SK-N-SH (cell line): ENCODE data around the gene CA9. TPM values are rescaled to one million over a fixed set of nuclear protein-coding genes. Genes with fewer than 3 reads are reported as not detected.

ENCODE experiments used
- CTCF ChIA-PET: fragments of 300-600, 350-600 bp; formaldehyde crosslinking; extraction: SDS; loops from one replicate; lab custom pipeline; 2021; lab: Yijun Ruan, JAX
- POLR2A ChIA-PET: fragments of 350-600 bp; sonication (Branson Sonifier 250); formaldehyde crosslinking; extraction: SDS; loops from one replicate; lab custom pipeline; 2020; ENCODE audit warnings: antibody characterized with exemption, inconsistent platforms; lab: Yijun Ruan, JAX
- DNase-seq: peaks from one replicate; pipeline ENCODE4 v3.0.0; 2012
- H2AFZ ChIP-seq: fragments of 200-600 bp; sonication (generic); 2 replicates; pipeline ENCODE4 v1.8.1; 2016; ENCODE audit warnings: antibody characterized with exemption, mild to moderate bottlenecking, low read depth
- H3F3A ChIP-seq: fragments of 200-600 bp; sonication (generic); replicated peaks from 2 replicates; pipeline ENCODE3; 2016; ENCODE audit warnings: antibody characterized with exemption, mild to moderate bottlenecking; ENCODE audit not compliant: insufficient read depth
- H3K27ac ChIP-seq, 2 experiments: fragments of 200-500 bp in 1 of 2; fragments of 200-600 bp in 1 of 2; sonication (Bioruptor generic) in 1 of 2; sonication (generic), shearing (Covaris generic) in 1 of 2; 2 replicates each; pipeline versions ENCODE4 v1.5.1 to v1.6.1; 2014 to 2016; ENCODE audit warnings: low read depth in 2 of 2, inconsistent platforms in 1 of 2, low read length in 1 of 2, mild to moderate bottlenecking in 1 of 2, mixed read lengths in 1 of 2
- H3K27me3 ChIP-seq: fragments of 200-600 bp; sonication (generic), shearing (Covaris generic); 2 replicates; pipeline ENCODE4 v1.6.1; 2016; ENCODE audit warnings: mixed run types; ENCODE audit not compliant: insufficient read depth
- H3K36me3 ChIP-seq, 2 experiments: fragments of 200-500 bp in 1 of 2; fragments of 200-600 bp in 1 of 2; sonication (Bioruptor generic) in 1 of 2; sonication (generic) in 1 of 2; replicated peaks in 1 of 2; 2 replicates each; pipeline versions ENCODE3 to v1.5.1; 2014 to 2016; ENCODE audit warnings: low read length in 1 of 2, mild to moderate bottlenecking in 1 of 2; ENCODE audit not compliant: insufficient read depth in 2 of 2, control insufficient read depth in 1 of 2
- H3K4me1 ChIP-seq, 2 experiments: fragments of 200-500 bp in 1 of 2; fragments of 200-600 bp in 1 of 2; sonication (Bioruptor generic) in 1 of 2; sonication (generic), shearing (Covaris generic) in 1 of 2; 2 replicates each; pipeline versions ENCODE4 v1.5.1 to v1.6.1; 2014 to 2016; ENCODE audit warnings: low read depth in 1 of 2, low read length in 1 of 2, mixed run types in 1 of 2; ENCODE audit not compliant: insufficient read depth in 2 of 2, control insufficient read depth in 1 of 2
- H3K4me2 ChIP-seq: fragments of 200-600 bp; sonication (generic), shearing (Covaris generic); 2 replicates; pipeline ENCODE4 v1.6.1; 2017; ENCODE audit warnings: mixed run types
- H3K4me3 ChIP-seq, 2 experiments: fragments of 200-500 bp in 1 of 2; fragments of 200-600 bp in 1 of 2; sonication (Bioruptor generic) in 1 of 2; sonication (generic), shearing (Covaris generic) in 1 of 2; 2 replicates each; pipeline versions ENCODE4 v1.5.1 to v1.8.1; 2014 to 2016; ENCODE audit warnings: low read depth in 2 of 2, inconsistent platforms in 1 of 2, low read length in 1 of 2, mild to moderate bottlenecking in 1 of 2, mixed read lengths in 1 of 2, moderate library complexity in 1 of 2
- H3K79me2 ChIP-seq: fragments of 200-600 bp; sonication (generic); 2 replicates; pipeline ENCODE4 v1.8.1; 2017; ENCODE audit warnings: mild to moderate bottlenecking; ENCODE audit not compliant: insufficient read depth
- H3K9ac ChIP-seq: fragments of 200-600 bp; sonication (generic); 2 replicates; pipeline ENCODE4 v1.6.1; 2017; ENCODE audit warnings: mixed run types
- H3K9me2 ChIP-seq: fragments of 200-600 bp; sonication (generic); 2 replicates; pipeline ENCODE4 v1.6.1; 2017; ENCODE audit warnings: mixed run types
- H3K9me3 ChIP-seq: fragments of 200-600 bp; sonication (generic); 2 replicates; pipeline ENCODE4 v1.6.1; 2017; ENCODE audit warnings: mixed run types, mild to moderate bottlenecking, moderate library complexity
- H4K20me1 ChIP-seq: fragments of 200-600 bp; sonication (generic); 2 replicates; pipeline ENCODE4 v1.6.1; 2017; ENCODE audit warnings: mild to moderate bottlenecking, mixed run types; ENCODE audit not compliant: insufficient read depth
- CHD2 ChIP-seq: fragments of 150-350 bp; IDR thresholded peaks from 2 replicates; pipeline ENCODE4 v1.6.1; 2018; ENCODE audit warnings: low read length; ENCODE audit not compliant: partially characterized antibody
- EZH2phosphoT487 ChIP-seq: fragments of 200-600 bp; sonication (generic); IDR thresholded peaks from 2 replicates; pipeline ENCODE4 v1.6.1; 2017; ENCODE audit warnings: low read depth, mixed run types, mild to moderate bottlenecking, antibody characterized with exemption, moderate library complexity, borderline replicate concordance
- FOXJ3 ChIP-seq: sonication (generic); formaldehyde crosslinking; IDR thresholded peaks from 2 replicates; pipeline ENCODE4 v1.5.1; 2020; ENCODE audit warnings: mild to moderate bottlenecking, missing genetic modification reagents
- FOXM1 ChIP-seq: IDR thresholded peaks from 2 replicates; pipeline ENCODE4 v1.4.0; 2012; ENCODE audit warnings: low read depth, mild to moderate bottlenecking
- GABPA ChIP-seq: IDR thresholded peaks from 2 replicates; pipeline ENCODE4 v1.4.0; 2012; ENCODE audit warnings: low read depth, mild to moderate bottlenecking
- GATA2 ChIP-seq: sonication (generic); formaldehyde crosslinking; IDR thresholded peaks from 2 replicates; pipeline ENCODE4 v1.5.0; 2020; ENCODE audit warnings: mild to moderate bottlenecking, missing genetic modification reagents
- JUND ChIP-seq: IDR thresholded peaks from 2 replicates; pipeline ENCODE4 v1.4.0; 2012
- MEF2A ChIP-seq: IDR thresholded peaks from 2 replicates; pipeline ENCODE4 v1.4.0; 2012; ENCODE audit warnings: low read depth, borderline replicate concordance
- MXI1 ChIP-seq: IDR thresholded peaks from 2 replicates; pipeline ENCODE4 v1.6.1; 2012; ENCODE audit warnings: mild to moderate bottlenecking, low read depth, low read length, improper control_type of control experiment
- NFIC ChIP-seq: IDR thresholded peaks from 2 replicates; pipeline ENCODE4 v1.4.0; 2012; ENCODE audit warnings: borderline replicate concordance
- POLR2AphosphoS5 ChIP-seq: IDR thresholded peaks from 2 replicates; pipeline ENCODE4 v1.6.1; 2012; ENCODE audit warnings: low read depth, low read length
- REST ChIP-seq: IDR thresholded peaks from 2 replicates; pipeline ENCODE4 v1.6.1; 2012; ENCODE audit warnings: mild to moderate bottlenecking, low read depth, low read length, moderate library complexity
- RXRA ChIP-seq: IDR thresholded peaks from 2 replicates; pipeline ENCODE4 v1.4.0; 2012; ENCODE audit warnings: low read depth, mild to moderate bottlenecking, borderline replicate concordance
- SIN3A ChIP-seq: IDR thresholded peaks from 2 replicates; pipeline ENCODE4 v1.6.1; 2012; ENCODE audit warnings: low read depth, mild to moderate bottlenecking, low read length, moderate library complexity, borderline replicate concordance
- SMC3 ChIP-seq: IDR thresholded peaks from 2 replicates; pipeline ENCODE4 v1.6.1; 2012; ENCODE audit warnings: low read depth, low read length, improper control_type of control experiment
- TAF1 ChIP-seq: IDR thresholded peaks from 2 replicates; pipeline ENCODE4 v1.6.1; 2012; ENCODE audit warnings: low read depth, mild to moderate bottlenecking, low read length, moderate library complexity, borderline replicate concordance
- TEAD4 ChIP-seq: IDR thresholded peaks from 2 replicates; pipeline ENCODE4 v1.4.0; 2012; ENCODE audit warnings: mild to moderate bottlenecking, borderline replicate concordance; ENCODE audit not compliant: insufficient read depth
- WGBS: methylation state at CpG from one replicate; pipeline ENCODE4 v1.1.6; 2017; ENCODE audit warnings: low lambda C conversion rate; 5-methylcytosine and 5-hydroxymethylcytosine counted together
- polyA plus RNA-seq, 3 experiments: library from polyadenylated mRNA; depleted of rRNA; stranded (reverse); fragments of >200 nt; gene quantifications; 2 replicates each; pipeline ENCODE4 v1.2.3, GENCODE V29; 2012

CA9 gene
- polyA plus RNA-seq, 1 of the 3 experiments (the other 2 are of a cell fraction), result 1.4 TPM

- TF ChIP-seq NFIC (no peak), SMC3 (no peak), EZH2phosphoT487 (no peak)
Measured at GRCh38 chr9:35703906-35704672, 30.4 kb downstream of the CA9 start (continued).

- Histone ChIP-seq H3K4me1 (no peaks in the 10 kb centered on the region), H3K79me2 (no peaks in the 10 kb centered on the region; the same call in 1 of the 2 replicates), H3K4me2 (no peak overlapping the region), H2AFZ (no peak overlapping the region), H3K9me3 (no peaks in the 10 kb centered on the region), H4K20me1 (no peaks in the 10 kb centered on the region), H3K9me2 (no peaks in the 10 kb centered on the region)
- POLR2A ChIA-PET, result interaction anchor here (0.7 to 1.1 kb wide), 3 partner anchors 8 to 50 kb away, joined by 3 to 4 read pairs (median 3); no protein-coding TSS in a partner anchor
- DNase-seq, result no peak
- TF ChIP-seq RXRA, result no peak
- TF ChIP-seq JUND, result no peak
- no peak for TF ChIP-seq MEF2A
- TF ChIP-seq MXI1, result no peak
- no peak for TF ChIP-seq SIN3A
- no peak for TF ChIP-seq SMC3
- TF ChIP-seq TAF1, result no peak
- TF ChIP-seq TEAD4, result no peak
- no peak for TF ChIP-seq FOXJ3 (CRISPR knock-in tag)
- no peak for TF ChIP-seq POLR2AphosphoS5
- TF ChIP-seq, all 33 proteins: peak for 0
- no peak overlapping the region for H3K9ac ChIP-seq
- WGBS, result 81% methylated on average over 5 of the region's 8 CpGs
- H3K36me3 ChIP-seq, result peaks cover 71 to 85% of the 10 kb centered on the region in 2 experiments
- CTCF ChIA-PET, result interaction anchor here (0.6 to 19.9 kb wide), 9 partner anchors 9 to 85 kb away, joined by 3 to 183 read pairs (median 5); partner anchors contain the start of genes CCDC107, CREB3, RMRP and TLN1
- H3K27me3 ChIP-seq, result no peaks in the 10 kb centered on the region
- H3K4me3 ChIP-seq, result no peak overlapping the region
- peaks cover 7% of the 10 kb centered on the region for H3F3A ChIP-seq
- no peak overlapping the region for H3K27ac ChIP-seq
Measured at GRCh38 chr9:35705372-35705771, 31.6 kb downstream of the CA9 start.

- no peaks in the 10 kb centered on the region for H3K4me1 ChIP-seq
- CTCF ChIA-PET, result interaction anchor here (0.6 to 19.9 kb wide), 9 partner anchors 10 to 84 kb away, joined by 3 to 183 read pairs (median 5); partner anchors contain the start of genes CCDC107, CREB3, RMRP and TLN1
- H3K27me3 ChIP-seq, result no peaks in the 10 kb centered on the region
- H2AFZ ChIP-seq, result no peak overlapping the region
- H3K27ac ChIP-seq, result no peak overlapping the region
- no peak for TF ChIP-seq NFIC
- TF ChIP-seq GABPA, result no peak
- TF ChIP-seq CHD2, result no peak
- TF ChIP-seq TAF1, result no peak
- no peak for TF ChIP-seq GATA2 (CRISPR knock-in tag)
- TF ChIP-seq FOXM1, result no peak
- no peak for TF ChIP-seq REST
- no peak overlapping the region for H3K4me2 ChIP-seq
- H3K9me3 ChIP-seq, result no peaks in the 10 kb centered on the region
- peaks cover 7% of the 10 kb centered on the region for H3F3A ChIP-seq
- H3K79me2 ChIP-seq, result no peaks in the 10 kb centered on the region; the same call in 1 of the 2 replicates
- DNase-seq, result no peak
- WGBS, result 92% methylated on average over 7 of the region's 7 CpGs
- H4K20me1 ChIP-seq, result no peaks in the 10 kb centered on the region
- no peak overlapping the region for H3K9ac ChIP-seq
- POLR2A ChIA-PET, result interaction anchor here (0.7 to 1.1 kb wide), 2 partner anchors 9 to 50 kb away, joined by 3 to 4 read pairs; no protein-coding TSS in a partner anchor
- no peaks in the 10 kb centered on the region for H3K9me2 ChIP-seq
- H3K36me3 ChIP-seq, result peaks cover 67 to 85% of the 10 kb centered on the region in 2 experiments
- H3K4me3 ChIP-seq, result no peak overlapping the region
Measured at GRCh38 chr9:35705836-35706430, 32.2 kb downstream of the CA9 start.
